Right lobe of liver (tissue), 6 donors: ENCODE data around the gene ADISSP. TPM values are rescaled to one million over a fixed set of nuclear protein-coding genes. Genes with fewer than 3 reads are reported as not detected.

ENCODE experiments used
- ATAC-seq, 4 donors: fragments of 200-7000 bp; cut with Tn5 transposase; one replicate each; pipeline ENCODE4 v1.9.1; 2020; ENCODE audit warnings: mild to moderate bottlenecking in 4 of 4, moderate library complexity in 4 of 4
- DNase-seq, 3 donors: peaks; one replicate each; pipeline ENCODE4 v3.0.0-alpha.2; 2020
- H3K27ac ChIP-seq, 3 donors: fragments of 200-600 bp; one replicate each; pipeline ENCODE4 v1.8.0; 2022
- H3K27me3 ChIP-seq, 2 donors: fragments of 200-600 bp; one replicate each; pipeline ENCODE4 v1.8.0; 2022
- H3K36me3 ChIP-seq, 4 donors: fragments of 200-600 bp; sonication (generic) in 1 of 4; one replicate each; pipeline versions ENCODE4 v1.5.1 to v1.8.0; 2017 to 2022; ENCODE audit warnings: control low read depth in 1 of 4
- H3K4me1 ChIP-seq, 4 donors: fragments of 200-600 bp; sonication (generic) in 1 of 4; one replicate each; pipeline versions ENCODE4 v1.5.1 to v1.8.0; 2017 to 2022; ENCODE audit warnings: control low read depth in 1 of 4
- H3K4me3 ChIP-seq, 3 donors: fragments of 200-600 bp; one replicate each; pipeline ENCODE4 v1.8.0; 2022
- H3K9me3 ChIP-seq, 4 donors: fragments of 200-600 bp; sonication (generic) in 1 of 4; one replicate each; pipeline versions ENCODE4 v1.5.1 to v1.8.0; 2017 to 2022; ENCODE audit warnings: control low read depth in 1 of 4
- POLR2A ChIP-seq: fragments of 450-650 bp; IDR thresholded peaks from one replicate; pipeline ENCODE4 v1.6.1; 2017; ENCODE audit warnings: antibody characterized with exemption, mild to moderate bottlenecking
- WGBS: methylation state at CpG from one replicate; pipeline ENCODE4 v1.1.6; 2018; ENCODE audit warnings: low coverage, low lambda C conversion rate; ENCODE audit not compliant: insufficient coverage; ENCODE audit errors: missing lambda C conversion rate; 5-methylcytosine and 5-hydroxymethylcytosine counted together
- intact Hi-C, 2 donors: fragments of 100-400 bp; cut with DNase I; formaldehyde crosslinking; loops; one replicate each; pipeline versions ENCODE4 v1.11.2 to v1.14.1; 2022
- total RNA-seq, 6 experiments: library from RNA; depleted of rRNA in 2 of 6; stranded (reverse); fragments of >200 nt in 2 of 6; fragmentation: NEBNext Ultra II Directional in 3 of 6; extraction: Animal tissue kit (Norgen Biotek cat#: 25700) in 3 of 6; gene quantifications; one replicate each; pipeline versions ENCODE4 v1.1.0 to v1.2.4, GENCODE V29; 2016 to 2023
- TF ChIP-seq, protein P1 (sequence below), 4 donors: fragments of 200-600 bp in 3 of 4; fragments of 450-650 bp in 1 of 4; IDR thresholded peaks; one replicate each; pipeline versions ENCODE4 v1.5.1 to v1.8.0; 2016 to 2022; ENCODE audit warnings: antibody characterized with exemption in 4 of 4, mild to moderate bottlenecking in 2 of 4
- donor health status: DM: no; HTN: yes; CAD: no.
- donor health status: DM: no; HTN: no; CAD: no.
- donor health status: DM: no; HTN: no; CAD: no.
- donor health status: DM: no; HTN: yes; CAD: no.
- donor health status: DM: no; HTN: yes; CAD: no.

Gene ADISSP
- total RNA-seq, 6 experiments from 2014 or later = 9.6 to 11.7 (median 9.9) TPM

DNA sequence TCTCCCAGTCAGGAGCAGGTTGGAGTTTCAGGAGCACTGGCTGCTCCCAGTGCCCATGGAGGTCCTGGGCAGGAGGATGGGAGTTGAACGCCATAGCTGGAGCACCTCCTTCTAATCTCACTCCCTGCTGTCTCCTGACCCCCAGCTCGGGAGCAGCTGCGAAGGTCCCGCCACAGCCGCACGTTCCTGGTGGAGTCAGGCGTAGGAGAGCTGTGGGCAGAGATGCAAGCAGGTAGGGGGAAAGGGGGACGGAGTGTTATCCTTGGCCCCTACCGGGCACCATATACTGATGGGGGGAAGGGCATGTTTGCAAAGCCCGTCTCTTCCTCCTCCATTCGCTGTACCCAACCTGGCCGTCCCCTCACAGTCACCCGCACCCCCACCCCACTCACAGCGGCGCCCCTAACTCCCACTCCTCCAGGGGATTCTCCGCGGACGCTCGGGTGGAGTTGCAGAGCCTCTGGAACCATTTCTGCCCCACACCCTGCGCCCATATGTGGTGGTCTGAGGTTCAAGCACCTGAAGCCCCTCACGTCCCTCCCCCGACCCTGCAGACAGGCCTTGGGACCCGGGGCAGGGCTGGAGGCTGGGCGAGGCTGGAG is 18.4 kb downstream of the ADISSP start:
- no peak for TF ChIP-seq POLR2A
- TF ChIP-seq, protein P1, sequence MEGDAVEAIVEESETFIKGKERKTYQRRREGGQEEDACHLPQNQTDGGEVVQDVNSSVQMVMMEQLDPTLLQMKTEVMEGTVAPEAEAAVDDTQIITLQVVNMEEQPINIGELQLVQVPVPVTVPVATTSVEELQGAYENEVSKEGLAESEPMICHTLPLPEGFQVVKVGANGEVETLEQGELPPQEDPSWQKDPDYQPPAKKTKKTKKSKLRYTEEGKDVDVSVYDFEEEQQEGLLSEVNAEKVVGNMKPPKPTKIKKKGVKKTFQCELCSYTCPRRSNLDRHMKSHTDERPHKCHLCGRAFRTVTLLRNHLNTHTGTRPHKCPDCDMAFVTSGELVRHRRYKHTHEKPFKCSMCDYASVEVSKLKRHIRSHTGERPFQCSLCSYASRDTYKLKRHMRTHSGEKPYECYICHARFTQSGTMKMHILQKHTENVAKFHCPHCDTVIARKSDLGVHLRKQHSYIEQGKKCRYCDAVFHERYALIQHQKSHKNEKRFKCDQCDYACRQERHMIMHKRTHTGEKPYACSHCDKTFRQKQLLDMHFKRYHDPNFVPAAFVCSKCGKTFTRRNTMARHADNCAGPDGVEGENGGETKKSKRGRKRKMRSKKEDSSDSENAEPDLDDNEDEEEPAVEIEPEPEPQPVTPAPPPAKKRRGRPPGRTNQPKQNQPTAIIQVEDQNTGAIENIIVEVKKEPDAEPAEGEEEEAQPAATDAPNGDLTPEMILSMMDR (IDR thresholded peaks at IDR 0.05) = no peak
- peaks cover 0 to 23% (median 0%) of the 10 kb centered on the region in 4 donors for H3K4me1 ChIP-seq
- WGBS = 68% methylated on average over 8 of the region's 24 CpGs

DNA sequence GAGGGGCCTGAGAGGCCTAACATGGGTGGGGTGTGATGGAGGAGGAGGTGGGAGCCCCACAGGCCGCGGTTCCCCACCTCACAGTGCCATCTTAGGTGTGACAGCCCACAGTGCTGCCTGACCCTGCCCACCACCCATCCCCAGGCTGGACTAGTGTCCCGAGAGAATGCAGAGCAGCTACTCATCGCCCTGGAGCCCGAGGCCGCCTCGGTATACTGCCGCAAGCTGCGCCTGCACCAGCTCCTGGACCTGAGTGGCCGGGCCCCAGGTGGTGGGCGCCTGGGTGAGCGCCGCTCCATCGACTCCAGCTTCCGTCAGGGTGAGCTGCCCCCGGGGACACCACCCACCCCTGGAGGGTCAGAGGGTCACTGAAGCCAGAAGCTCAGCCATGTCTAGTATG is 19.5 kb downstream of the ADISSP start:
- TF ChIP-seq, protein P1 (IDR thresholded peaks at IDR 0.05) = no peak
- TF ChIP-seq POLR2A = no peak
- H3K27ac ChIP-seq = no peak overlapping the region
- no CpG with 5 or more reads among the region's 16 CpGs for WGBS
- H3K4me3 ChIP-seq = no peak overlapping the region
- intact Hi-C loops = no loop called here
- H3K9me3 ChIP-seq = no peaks in the 10 kb centered on the region
- H3K27me3 ChIP-seq = peaks cover 0 to 6% of the 10 kb centered on the region in 2 donors
- ATAC-seq (no peak), DNase-seq (peak in 1 of 3 donors; percentile 36)
- no peaks in the 10 kb centered on the region for H3K36me3 ChIP-seq
- peaks cover 0 to 23% (median 0%) of the 10 kb centered on the region in 4 donors for H3K4me1 ChIP-seq

More for the DNA sequence above, 18.4 kb downstream of the ADISSP start:
- peaks cover 0 to 6% of the 10 kb centered on the region in 2 donors for H3K27me3 ChIP-seq
- H3K9me3 ChIP-seq = no peaks in the 10 kb centered on the region
- no peaks in the 10 kb centered on the region for H3K36me3 ChIP-seq
- DNase-seq (peak in 1 of 3 donors; percentile 40), ATAC-seq (no peak)
- H3K27ac ChIP-seq = no peak overlapping the region
- H3K4me3 ChIP-seq = no peak overlapping the region
- intact Hi-C loops = no loop called here

DNA sequence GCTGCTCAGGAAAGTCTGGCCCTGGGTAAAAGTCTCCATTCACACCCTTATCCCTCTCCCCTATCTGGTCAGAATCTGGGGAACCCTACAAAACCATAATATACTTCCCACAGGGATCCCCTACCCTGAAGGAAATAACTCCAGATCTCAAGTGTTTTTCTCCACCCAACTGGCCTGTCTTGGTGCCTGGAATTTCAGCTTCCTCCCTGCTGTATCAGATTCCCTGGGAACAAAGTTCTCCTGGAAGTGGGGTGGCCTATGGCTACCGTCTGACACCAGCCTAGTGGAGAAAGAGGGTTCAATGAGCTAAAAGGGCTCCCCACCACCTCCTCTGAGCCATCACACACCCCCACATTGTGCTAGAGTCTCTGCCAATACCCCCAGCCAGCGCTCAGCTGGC is 20.1 kb downstream of the ADISSP start:
- no peaks in the 10 kb centered on the region for H3K9me3 ChIP-seq
- 80% methylated on average over 1 of the region's 2 CpGs for WGBS
- H3K4me1 ChIP-seq = peaks cover 0 to 18% (median 0%) of the 10 kb centered on the region in 4 donors
- no peak overlapping the region for H3K27ac ChIP-seq
- no peak for DNase-seq
- intact Hi-C loops = no loop called here
- no peak for ATAC-seq
- no peak for TF ChIP-seq POLR2A
- TF ChIP-seq, protein P1 (IDR thresholded peaks at IDR 0.05) = no peak
- no peaks in the 10 kb centered on the region for H3K36me3 ChIP-seq
- no peak overlapping the region for H3K4me3 ChIP-seq
- H3K27me3 ChIP-seq = peaks cover 0 to 6% of the 10 kb centered on the region in 2 donors

DNA sequence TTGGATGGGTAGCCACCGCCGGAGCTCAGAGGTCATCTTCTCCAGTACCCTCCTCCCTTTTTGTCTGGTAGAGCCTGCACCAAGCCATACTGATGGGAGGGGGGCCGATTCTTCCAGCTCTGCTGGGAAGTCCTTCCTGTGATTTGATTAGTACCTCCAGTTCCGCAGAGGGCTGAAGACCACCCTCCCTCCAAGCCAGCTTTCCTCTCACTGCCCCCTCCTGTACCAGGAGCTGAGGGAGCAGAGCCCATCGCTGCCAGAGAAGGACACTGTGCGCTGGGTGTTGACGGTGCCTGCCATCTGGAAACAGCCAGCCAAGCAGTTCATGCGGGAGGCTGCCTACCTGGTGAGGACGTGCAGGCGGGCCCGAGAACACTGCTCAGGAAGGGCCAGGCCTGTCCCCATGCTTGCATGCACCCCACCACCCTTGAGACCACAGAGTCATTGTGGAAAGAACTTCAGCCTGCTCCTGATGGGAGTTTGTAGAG is 21.8 kb downstream of the ADISSP start:
- TF ChIP-seq POLR2A = no peak
- TF ChIP-seq, protein P1 (IDR thresholded peaks at IDR 0.05) = no peak
- Histone ChIP-seq H3K4me1 (peaks cover 0 to 6% (median 0%) of the 10 kb centered on the region in 4 donors), H3K9me3 (no peaks in the 10 kb centered on the region), H3K4me3 (no peak overlapping the region), H3K27ac (no peak overlapping the region), H3K27me3 (peaks cover 0 to 4% of the 10 kb centered on the region in 2 donors), H3K36me3 (no peaks in the 10 kb centered on the region)
- intact Hi-C loops = no loop called here
- ATAC-seq (no peak), DNase-seq (no peak)
- WGBS = 67% methylated on average over 11 of the region's 11 CpGs
